K562 (cell line): ENCODE measurements around the gene DIP2A. TPM values are rescaled to one million over a fixed set of nuclear protein-coding genes. Genes with fewer than 3 reads are reported as not detected.

Experiments
- ATAC-seq: fragments of 200-7000 bp; cut with Tn5 transposase; 3 replicates; pipeline ENCODE4 v1.9.1; 2020; ENCODE audit warnings: moderate library complexity
- BruUV-seq: library from RNA; stranded (reverse); fragments of 400-500 nt; replicated peaks from 2 replicates; lab custom pipeline; 2021; lab: Mats Ljungman, UMichigan
- CTCF ChIA-PET: fragments of 300-600 bp; formaldehyde crosslinking; extraction: SDS; loops from one replicate; lab custom pipeline; 2021; ENCODE audit warnings: low intra/inter-chr PET ratio; lab: Yijun Ruan, JAX
- POLR2A ChIA-PET: fragments of 300-600, 350-650 bp; sonication (Branson Sonifier 250); formaldehyde crosslinking; extraction: SDS; loops from one replicate; lab custom pipeline; 2021; ENCODE audit warnings: antibody characterized with exemption, inconsistent platforms; lab: Yijun Ruan, JAX
- DNase-seq, 4 experiments: peaks; one replicate each; pipeline versions ENCODE4 v3.0.0 to v3.0.0-alpha.2; 2011 to 2018; ENCODE audit warnings: low spot score in 3 of 4, mixed read lengths in 3 of 4; ENCODE audit errors: extremely low read depth in 1 of 4
- FAIRE-seq: peaks from 2 replicates; lab custom pipeline; 2011; peaks lifted over from hg19 to GRCh38; lab: Jason Lieb, UNC
- H2AFZ ChIP-seq: 2 replicates; pipeline ENCODE4 v1.6.0; 2011; ENCODE audit warnings: low read depth, low read length, control low read depth, inconsistent platforms
- H3K27ac ChIP-seq: fragments of 200-600 bp; 3 replicates; pipeline ENCODE4 v1.8.0; 2011; ENCODE audit warnings: low read depth, mild to moderate bottlenecking, control low read depth, inconsistent platforms, low read length, moderate library complexity, mixed read lengths; ENCODE audit errors: extremely low read depth
- H3K27me3 ChIP-seq, 2 experiments: fragments of 300-600 bp in 1 of 2; 2 replicates in 1 of 2; 3 replicates in 1 of 2; pipeline versions ENCODE4 v1.6.0 to v1.8.0; 2011; ENCODE audit warnings: inconsistent platforms in 2 of 2, low read length in 2 of 2, mild to moderate bottlenecking in 1 of 2, mixed read lengths in 1 of 2, moderate library complexity in 1 of 2; ENCODE audit not compliant: control insufficient read depth in 2 of 2, insufficient read depth in 2 of 2
- H3K36me3 ChIP-seq: fragments of 300-600 bp; 3 replicates; pipeline ENCODE4 v1.8.0; 2011; ENCODE audit warnings: mild to moderate bottlenecking, low read length, inconsistent platforms; ENCODE audit not compliant: control insufficient read depth, insufficient read depth
- H3K4me1 ChIP-seq, 2 experiments: fragments of 200-600 bp in 1 of 2; replicated peaks in 1 of 2; 2 replicates in 1 of 2; 3 replicates in 1 of 2; pipeline versions ENCODE4 v1.5.1 to v1.8.0; 2011; ENCODE audit warnings: inconsistent platforms in 2 of 2, low read length in 2 of 2, mild to moderate bottlenecking in 1 of 2, mixed read lengths in 1 of 2, moderate library complexity in 1 of 2; ENCODE audit not compliant: control insufficient read depth in 2 of 2, insufficient read depth in 2 of 2
- H3K4me2 ChIP-seq: 2 replicates; pipeline ENCODE4 v1.6.1; 2011; ENCODE audit warnings: low read length, control low read depth, inconsistent platforms, mixed read lengths; ENCODE audit not compliant: insufficient read depth
- H3K4me3 ChIP-seq: fragments of 200-600 bp; sonication (generic), shearing (Covaris generic); 2 replicates; pipeline ENCODE4 v1.5.1; 2016; ENCODE audit warnings: control low read depth, inconsistent platforms
- H3K79me2 ChIP-seq: fragments of 200-600 bp; 3 replicates; pipeline ENCODE4 v1.8.0; 2011; ENCODE audit warnings: low read length, inconsistent platforms; ENCODE audit not compliant: control insufficient read depth, insufficient read depth
- H3K9ac ChIP-seq, 2 experiments: 2 replicates each; pipeline versions ENCODE4 v1.6.0 to v1.6.1; 2011; ENCODE audit warnings: low read depth in 2 of 2, low read length in 2 of 2, control low read depth in 1 of 2, inconsistent platforms in 1 of 2, mild to moderate bottlenecking in 1 of 2, mixed read lengths in 1 of 2; ENCODE audit not compliant: insufficient read depth in 1 of 2
- H3K9me1 ChIP-seq: one replicate; pipeline ENCODE4 v1.6.0; 2011; ENCODE audit warnings: inconsistent platforms, mild to moderate bottlenecking, low read length, moderate library complexity; ENCODE audit not compliant: control insufficient read depth, insufficient read depth
- H3K9me3 ChIP-seq: replicated peaks from 2 replicates; pipeline ENCODE4 v1.5.1; 2011; ENCODE audit warnings: low read depth, low read length, inconsistent platforms; ENCODE audit not compliant: control insufficient read depth, insufficient read depth
- H4K20me1 ChIP-seq: replicated peaks from 2 replicates; pipeline ENCODE4 v1.6.1; 2011; ENCODE audit warnings: low read length, inconsistent platforms, mixed read lengths; ENCODE audit not compliant: control insufficient read depth, insufficient read depth
- BHLHE40 ChIP-seq: IDR thresholded peaks from 2 replicates; pipeline ENCODE4 v1.6.1; 2011; ENCODE audit warnings: low read length, improper control_type of control experiment
- BRD9 ChIP-seq: fragments of 450-650 bp; IDR thresholded peaks from 2 replicates; pipeline ENCODE4 v1.6.1; 2018; ENCODE audit warnings: low read depth; ENCODE audit not compliant: partially characterized antibody
- CCNT2 ChIP-seq: IDR thresholded peaks from 2 replicates; pipeline ENCODE4 v1.6.1; 2011; ENCODE audit warnings: borderline replicate concordance, low read depth, mild to moderate bottlenecking, moderate library complexity, mixed read lengths, low read length; ENCODE audit not compliant: insufficient read length; ENCODE audit errors: extremely low read depth
- CREM ChIP-seq: IDR thresholded peaks from 2 replicates; pipeline ENCODE4 v1.6.1; 2014; ENCODE audit warnings: antibody characterized with exemption, low read depth
- DEAF1 ChIP-seq: fragments of 450-650 bp; formaldehyde crosslinking; IDR thresholded peaks from 2 replicates; pipeline ENCODE4 v1.4.0; 2020; ENCODE audit warnings: mild to moderate bottlenecking, moderate library complexity
- ETS2 ChIP-seq: IDR thresholded peaks from 2 replicates; pipeline ENCODE4 v1.6.1; 2016; ENCODE audit warnings: borderline replicate concordance, missing genetic modification characterization, mild to moderate bottlenecking, moderate library complexity, missing compliant biosample characterization; ENCODE audit not compliant: poor library complexity, severe bottlenecking
- KAT2B ChIP-seq: IDR thresholded peaks from one replicate; pipeline ENCODE4 v1.6.1; 2012; ENCODE audit warnings: low read depth, mild to moderate bottlenecking, control low read depth, inconsistent platforms, low read length, moderate library complexity
- MAFF ChIP-seq: IDR thresholded peaks from 2 replicates; pipeline ENCODE4 v1.6.1; 2012; ENCODE audit warnings: low read length, improper control_type of control experiment
- MAZ ChIP-seq, 2 experiments: fragments of 450-650 bp in 1 of 2; sonication (generic) in 1 of 2; formaldehyde crosslinking; IDR thresholded peaks in 1 of 2; conservative IDR thresholded peaks in 1 of 2; 2 replicates each; pipeline versions ENCODE4 v1.4.0 to v1.5.0; 2020; ENCODE audit warnings: mild to moderate bottlenecking in 1 of 2, missing genetic modification reagents in 1 of 2
- MTA1 ChIP-seq: fragments of 450-650 bp; IDR thresholded peaks from 2 replicates; pipeline ENCODE4 v1.6.1; 2017; ENCODE audit warnings: borderline replicate concordance
- MTA2 ChIP-seq: fragments of 450-650 bp; IDR thresholded peaks from 2 replicates; pipeline ENCODE4 v1.6.1; 2016; ENCODE audit warnings: low read depth
- NELFE ChIP-seq: IDR thresholded peaks from 2 replicates; pipeline ENCODE4 v1.6.1; 2011; ENCODE audit warnings: mild to moderate bottlenecking; ENCODE audit not compliant: insufficient read depth, insufficient read length
- PCBP2 ChIP-seq: fragments of 200-400 bp; formaldehyde crosslinking; IDR thresholded peaks from 2 replicates; pipeline ENCODE4 v1.6.1; 2018; ENCODE audit warnings: low read length, low read depth, mild to moderate bottlenecking, moderate library complexity; ENCODE audit not compliant: poor library complexity, severe bottlenecking
- TARDBP ChIP-seq: fragments of 450-650 bp; IDR thresholded peaks from 2 replicates; pipeline ENCODE4 v1.6.1; 2016
- ZNF133 ChIP-seq: fragments of 250-450 bp; sonication (Bioruptor Pico); IDR thresholded peaks from 2 replicates; pipeline ENCODE4 v1.4.0; 2020; ENCODE audit warnings: mild to moderate bottlenecking
- ZNF316 ChIP-seq: fragments of 450-650 bp; IDR thresholded peaks from 2 replicates; pipeline ENCODE4 v1.6.1; 2016
- ZNF717 ChIP-seq: fragments of 250-450 bp; sonication (Bioruptor Pico); IDR thresholded peaks from 2 replicates; pipeline ENCODE4 v1.5.0; 2021
- ZNF778 ChIP-seq: fragments of 450-650 bp; formaldehyde crosslinking; IDR thresholded peaks from 2 replicates; pipeline ENCODE4 v1.4.0; 2020; ENCODE audit warnings: mild to moderate bottlenecking, moderate library complexity
- in situ Hi-C: fragments of 300-500 bp; cut with MboI; formaldehyde crosslinking; loops from 4 replicates; pipeline ENCODE4 v1.15.0; 2018; ENCODE audit warnings: inconsistent platforms, mixed read lengths
- intact Hi-C: fragments of 100-400 bp; cut with micrococcal nuclease; formaldehyde crosslinking; loops from 2 replicates; pipeline ENCODE4 v1.14.2; 2022
- polyA plus RNA-seq, 8 experiments: library from polyadenylated mRNA; depleted of rRNA in 4 of 8; stranded (reverse) in 5 of 8; unstranded in 3 of 8; fragments of >200 nt; fragmentation: Nextera tagmentation in 2 of 8; fragmentation: Illumina TruSeq in 1 of 8; extraction: Ambion mirVana in 2 of 8; extraction: Trizol in 1 of 8; gene quantifications; 2 replicates each; pipeline versions ENCODE4 v1.2.1 to v1.2.3, GENCODE V29; 2011 to 2014; ENCODE audit warnings: inconsistent platforms in 1 of 8, missing spikeins in 1 of 8
- total RNA-seq, 7 experiments: library from RNA; depleted of rRNA in 6 of 7; stranded (reverse); fragments of >200 nt in 6 of 7; fragmentation: Illumina TruSeq in 2 of 7; extraction: Trizol in 2 of 7; gene quantifications; 2 replicates each; pipeline versions ENCODE4 v1.2.1 to v1.2.3, GENCODE V29; 2011 to 2021; ENCODE audit warnings: low replicate concordance in 1 of 7
- TF ChIP-seq, protein P1 (sequence below): fragments of 450-650 bp; IDR thresholded peaks from 2 replicates; pipeline ENCODE4 v1.7.1; 2018; ENCODE audit warnings: mild to moderate bottlenecking, low read depth; ENCODE audit not compliant: partially characterized antibody

Gene DIP2A
- total and polyA plus RNA-seq, 9 of the 15 experiments (the other 6 are each of a cell fraction or from before 2014, with no cell fraction given): 4.3 to 34.5 (median 20.3) TPM

GRCh38 chr21:46570119-46570518 is 111.4 kb downstream of the DIP2A start (continued):
- TF ChIP-seq MAFF: no peak
- TF ChIP-seq ZNF778 (CRISPR knock-in tag): no peak
- TF ChIP-seq MTA2: no peak
- no peak for TF ChIP-seq BRD9
- no peak for TF ChIP-seq ZNF316
- TF ChIP-seq DEAF1 (CRISPR knock-in tag): no peak

GRCh38 chr21:46570631-46571030 is 111.9 kb downstream of the DIP2A start:
- ATAC-seq: no peak
- H3K79me2 ChIP-seq: no peaks in the 10 kb centered on the region
- H3K4me2 ChIP-seq: no peak overlapping the region
- FAIRE-seq: no peak
- no peak for DNase-seq
- ChIA-PET CTCF (no interaction called here), POLR2A (no interaction called here)
- H2AFZ ChIP-seq: no peak overlapping the region
- BruUV-seq: no TSS peak
- in situ Hi-C loops: no loop called here
- intact Hi-C loops: no loop called here
- no peak overlapping the region for H3K27ac ChIP-seq
- no peak overlapping the region for H3K4me3 ChIP-seq
- H3K9me3 ChIP-seq: no peaks in the 10 kb centered on the region
- peaks cover 0 to 8% of the 10 kb centered on the region in 2 experiments; a peak in 2 of 5 replicates for H3K4me1 ChIP-seq
- H3K9me1 ChIP-seq: peaks cover 4% of the 10 kb centered on the region
- no peaks in the 10 kb centered on the region for H4K20me1 ChIP-seq
- H3K27me3 ChIP-seq: no peaks in the 10 kb centered on the region
- peaks cover 40% of the 10 kb centered on the region; the same call in 2 of the 3 replicates for H3K36me3 ChIP-seq
- no peak overlapping the region for H3K9ac ChIP-seq
- TF ChIP-seq MAZ (CRISPR knock-in tag; conservative IDR thresholded peaks at IDR 0.05 in 1 of 2, IDR thresholded peaks at IDR 0.05 in 1 of 2) (no peak), TARDBP (no peak), MTA1 (no peak), ZNF133 (no peak), KAT2B (no peak), ETS2 (tag) (no peak), NELFE (no peak), PCBP2 (no peak), CCNT2 (no peak), CREM (no peak), BHLHE40 (no peak), ZNF717 (CRISPR knock-in tag) (no peak)
- TF ChIP-seq, protein P1, sequence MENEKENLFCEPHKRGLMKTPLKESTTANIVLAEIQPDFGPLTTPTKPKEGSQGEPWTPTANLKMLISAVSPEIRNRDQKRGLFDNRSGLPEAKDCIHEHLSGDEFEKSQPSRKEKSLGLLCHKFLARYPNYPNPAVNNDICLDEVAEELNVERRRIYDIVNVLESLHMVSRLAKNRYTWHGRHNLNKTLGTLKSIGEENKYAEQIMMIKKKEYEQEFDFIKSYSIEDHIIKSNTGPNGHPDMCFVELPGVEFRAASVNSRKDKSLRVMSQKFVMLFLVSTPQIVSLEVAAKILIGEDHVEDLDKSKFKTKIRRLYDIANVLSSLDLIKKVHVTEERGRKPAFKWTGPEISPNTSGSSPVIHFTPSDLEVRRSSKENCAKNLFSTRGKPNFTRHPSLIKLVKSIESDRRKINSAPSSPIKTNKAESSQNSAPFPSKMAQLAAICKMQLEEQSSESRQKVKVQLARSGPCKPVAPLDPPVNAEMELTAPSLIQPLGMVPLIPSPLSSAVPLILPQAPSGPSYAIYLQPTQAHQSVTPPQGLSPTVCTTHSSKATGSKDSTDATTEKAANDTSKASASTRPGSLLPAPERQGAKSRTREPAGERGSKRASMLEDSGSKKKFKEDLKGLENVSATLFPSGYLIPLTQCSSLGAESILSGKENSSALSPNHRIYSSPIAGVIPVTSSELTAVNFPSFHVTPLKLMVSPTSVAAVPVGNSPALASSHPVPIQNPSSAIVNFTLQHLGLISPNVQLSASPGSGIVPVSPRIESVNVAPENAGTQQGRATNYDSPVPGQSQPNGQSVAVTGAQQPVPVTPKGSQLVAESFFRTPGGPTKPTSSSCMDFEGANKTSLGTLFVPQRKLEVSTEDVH: no peak
